ENCODE measurements around the gene ZFAND3. TPM values are rescaled to one million over a fixed set of nuclear protein-coding genes. Genes with fewer than 3 reads are reported as not detected.

ZFAND3 gene
- total and polyA plus RNA-seq, 2 donors (not counting 1 experiment from before 2014, with no cell fraction given): 21.5 to 40.8 TPM

DNA sequence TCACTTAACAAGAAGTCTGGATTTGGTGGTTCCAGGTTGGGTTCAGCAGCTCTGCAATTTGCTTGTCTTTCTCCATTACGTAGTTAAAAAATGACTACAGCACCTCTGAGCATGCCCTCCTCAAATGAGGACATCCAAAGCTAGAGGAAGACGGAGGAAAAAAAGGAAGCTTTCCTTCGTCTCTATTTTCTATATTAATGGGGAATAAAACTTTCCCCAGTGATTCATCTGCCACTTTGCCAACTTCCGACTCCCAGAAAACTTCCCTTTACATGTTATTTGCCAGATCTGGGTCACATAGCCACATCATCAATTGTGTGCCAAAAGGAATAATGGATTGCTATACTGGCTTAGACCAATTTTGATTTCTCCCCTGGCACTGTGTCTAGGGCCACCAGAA lies 69.5 kb downstream of the ZFAND3 start:
- Histone ChIP-seq H3K27me3 (ENCODE audit: control insufficient read depth, insufficient read depth, low read length) (no peaks in the 10 kb centered on the region), H2AFZ (ENCODE audit: low read length) (no peak overlapping the region), H3K79me2 (ENCODE audit: control insufficient read depth, insufficient read depth, low read length) (peaks cover 47% of the 10 kb centered on the region), H3K4me3 (replicated peaks in 1 of 4; ENCODE audit: control extremely low read depth in 1 of 4, insufficient read depth in 1 of 4, low read depth in 3 of 4, low read length in 4 of 4) (no peak overlapping the region), H3K4me2 (ENCODE audit: extremely low read depth, insufficient read depth, low read length) (no peak overlapping the region), H3K9ac (ENCODE audit: insufficient read depth, low read length) (no peak overlapping the region), H4K20me1 (ENCODE audit: control insufficient read depth, extremely low read depth, insufficient read depth, low read length) (peaks cover 3% of the 10 kb centered on the region), H3K9me3 (ENCODE audit: control insufficient read depth, insufficient read depth, low read depth, low read length) (no peaks in the 10 kb centered on the region), H3K4me1 (ENCODE audit: control insufficient read depth, extremely low read depth, insufficient read depth, low read length) (no peaks in the 10 kb centered on the region), H3K36me3 (ENCODE audit: control insufficient read depth, insufficient read depth, low read length) (no peaks in the 10 kb centered on the region), H3K27ac (ENCODE audit: insufficient read depth, low read length) (no peak overlapping the region)
- DNase-seq (ENCODE audit: low read depth in 2 of 2): peak in 1 of 2 donors; percentile 35
- TF ChIP-seq EZH2 (IDR thresholded peaks at IDR 0.05; ENCODE audit: low read length, missing control alignments): no peak
- TF ChIP-seq, protein P1, sequence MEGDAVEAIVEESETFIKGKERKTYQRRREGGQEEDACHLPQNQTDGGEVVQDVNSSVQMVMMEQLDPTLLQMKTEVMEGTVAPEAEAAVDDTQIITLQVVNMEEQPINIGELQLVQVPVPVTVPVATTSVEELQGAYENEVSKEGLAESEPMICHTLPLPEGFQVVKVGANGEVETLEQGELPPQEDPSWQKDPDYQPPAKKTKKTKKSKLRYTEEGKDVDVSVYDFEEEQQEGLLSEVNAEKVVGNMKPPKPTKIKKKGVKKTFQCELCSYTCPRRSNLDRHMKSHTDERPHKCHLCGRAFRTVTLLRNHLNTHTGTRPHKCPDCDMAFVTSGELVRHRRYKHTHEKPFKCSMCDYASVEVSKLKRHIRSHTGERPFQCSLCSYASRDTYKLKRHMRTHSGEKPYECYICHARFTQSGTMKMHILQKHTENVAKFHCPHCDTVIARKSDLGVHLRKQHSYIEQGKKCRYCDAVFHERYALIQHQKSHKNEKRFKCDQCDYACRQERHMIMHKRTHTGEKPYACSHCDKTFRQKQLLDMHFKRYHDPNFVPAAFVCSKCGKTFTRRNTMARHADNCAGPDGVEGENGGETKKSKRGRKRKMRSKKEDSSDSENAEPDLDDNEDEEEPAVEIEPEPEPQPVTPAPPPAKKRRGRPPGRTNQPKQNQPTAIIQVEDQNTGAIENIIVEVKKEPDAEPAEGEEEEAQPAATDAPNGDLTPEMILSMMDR (conservative IDR thresholded peaks at IDR 0.05 in 1 of 2, IDR thresholded peaks at IDR 0.05 in 1 of 2; ENCODE audit: low read depth in 1 of 2, low read length in 2 of 2): no peak

- Histone ChIP-seq H3K4me3 (replicated peaks in 1 of 4; ENCODE audit: control extremely low read depth in 1 of 4, insufficient read depth in 1 of 4, low read depth in 3 of 4, low read length in 4 of 4) (no peak overlapping the region), H3K27me3 (ENCODE audit: control insufficient read depth, insufficient read depth, low read length) (no peaks in the 10 kb centered on the region), H2AFZ (ENCODE audit: low read length) (no peak overlapping the region), H3K9me3 (ENCODE audit: control insufficient read depth, insufficient read depth, low read depth, low read length) (no peaks in the 10 kb centered on the region), H3K9ac (ENCODE audit: insufficient read depth, low read length) (no peak overlapping the region), H3K79me2 (ENCODE audit: control insufficient read depth, insufficient read depth, low read length) (peaks cover 49% of the 10 kb centered on the region), H3K4me2 (ENCODE audit: extremely low read depth, insufficient read depth, low read length) (no peak overlapping the region), H3K4me1 (ENCODE audit: control insufficient read depth, extremely low read depth, insufficient read depth, low read length) (no peaks in the 10 kb centered on the region), H4K20me1 (ENCODE audit: control insufficient read depth, extremely low read depth, insufficient read depth, low read length) (peaks cover 3% of the 10 kb centered on the region), H3K27ac (ENCODE audit: insufficient read depth, low read length) (no peak overlapping the region), H3K36me3 (ENCODE audit: control insufficient read depth, insufficient read depth, low read length) (no peaks in the 10 kb centered on the region)
- TF ChIP-seq EZH2 (IDR thresholded peaks at IDR 0.05; ENCODE audit: low read length, missing control alignments): no peak
- TF ChIP-seq, protein P1 (conservative IDR thresholded peaks at IDR 0.05 in 1 of 2, IDR thresholded peaks at IDR 0.05 in 1 of 2; ENCODE audit: low read depth in 1 of 2, low read length in 2 of 2): no peak
- DNase-seq (ENCODE audit: low read depth in 2 of 2): no peak
These were observed 70.0 kb downstream of the ZFAND3 start for GRCh38 chr6:37889486-37889885.

DNA sequence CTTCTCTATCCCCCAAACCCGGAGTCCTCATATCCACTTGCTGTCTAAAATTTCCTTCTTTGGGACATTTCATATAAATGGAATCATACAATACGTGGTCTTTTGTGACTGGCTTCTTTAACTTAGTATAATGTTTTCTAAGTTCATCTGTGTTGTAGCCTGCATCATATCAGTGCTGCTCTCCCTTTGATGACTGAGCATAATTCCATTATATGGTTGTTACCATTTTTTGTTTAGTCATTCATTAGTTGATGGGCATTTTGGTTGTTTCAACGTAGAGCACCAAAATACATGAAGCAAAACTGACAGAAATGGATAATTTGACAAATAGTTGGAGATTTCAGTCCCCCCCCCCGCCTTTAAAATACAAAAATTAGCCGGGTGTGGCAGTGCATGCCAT lies 71.5 kb downstream of the ZFAND3 start:
- H3K4me3 ChIP-seq (replicated peaks in 1 of 4; ENCODE audit: control extremely low read depth in 1 of 4, insufficient read depth in 1 of 4, low read depth in 3 of 4, low read length in 4 of 4): no peak overlapping the region
- no peak for TF ChIP-seq EZH2 (IDR thresholded peaks at IDR 0.05; ENCODE audit: low read length, missing control alignments)
- no peak overlapping the region for H3K4me2 ChIP-seq (ENCODE audit: extremely low read depth, insufficient read depth, low read length)
- no peaks in the 10 kb centered on the region for H3K36me3 ChIP-seq (ENCODE audit: control insufficient read depth, insufficient read depth, low read length)
- no peaks in the 10 kb centered on the region for H3K4me1 ChIP-seq (ENCODE audit: control insufficient read depth, extremely low read depth, insufficient read depth, low read length)
- no peaks in the 10 kb centered on the region for H3K9me3 ChIP-seq (ENCODE audit: control insufficient read depth, insufficient read depth, low read depth, low read length)
- no peak overlapping the region for H2AFZ ChIP-seq (ENCODE audit: low read length)
- no peak overlapping the region for H3K27ac ChIP-seq (ENCODE audit: insufficient read depth, low read length)
- H3K9ac ChIP-seq (ENCODE audit: insufficient read depth, low read length): no peak overlapping the region
- DNase-seq (ENCODE audit: low read depth in 2 of 2): no peak
- peaks cover 6% of the 10 kb centered on the region for H4K20me1 ChIP-seq (ENCODE audit: control insufficient read depth, extremely low read depth, insufficient read depth, low read length)
- H3K79me2 ChIP-seq (ENCODE audit: control insufficient read depth, insufficient read depth, low read length): peaks cover 47% of the 10 kb centered on the region
- H3K27me3 ChIP-seq (ENCODE audit: control insufficient read depth, insufficient read depth, low read length): no peaks in the 10 kb centered on the region

All from fibroblast of lung (primary cell).